ENCODE measurements around the gene PTRHD1. TPM values are rescaled to one million over a fixed set of nuclear protein-coding genes. Genes with fewer than 3 reads are reported as not detected.

The PTRHD1 gene
- total and polyA plus RNA-seq, 10 of the 15 experiments (the other 5 are each of a cell fraction or from before 2014, with no cell fraction given) = 15.9 to 64.2 (median 45.0) TPM

GRCh38 chr2:24791452-24791851 lies 1.7 kb downstream of the PTRHD1 start:
- ChIA-PET RAD21 (ENCODE audit: unreplicated experiment) (interaction anchor here (0.9 to 3.4 kb wide), 5 partner anchors 36 to 369 kb away, joined by 3 to 24 read pairs (median 9); no protein-coding TSS in a partner anchor), SMC1A (ENCODE audit: uncharacterized antibody, unreplicated experiment) (interaction anchor here (1.0 to 2.3 kb wide), 4 partner anchors 12 to 383 kb away, joined by 3 to 6 read pairs (median 5); no protein-coding TSS in a partner anchor), CTCF (interaction anchor here (0.6 to 3.1 kb wide), 13 partner anchors 8 to 850 kb away, joined by 3 to 18 read pairs (median 3); no protein-coding TSS in a partner anchor), POLR2A (interaction anchor here (1.1 kb wide), 1 partner anchor 63 kb away, joined by 7 read pairs; no protein-coding TSS in a partner anchor)
- no peaks in the 10 kb centered on the region for H3K9me3 ChIP-seq (replicated peaks; ENCODE audit: control insufficient read depth, insufficient read depth, low read length)
- H2AFZ ChIP-seq (ENCODE audit: control insufficient read depth, low read depth, low read length) = no peak overlapping the region
- no peak for FAIRE-seq
- no TSS peak for BruUV-seq (replicated peaks)
- WGBS (ENCODE audit: insufficient coverage, insufficient replicate concordance, low lambda C conversion rate, missing lambda C conversion rate) = 94% methylated on average over 5 of the region's 5 CpGs
- H4K20me1 ChIP-seq (ENCODE audit: control insufficient read depth, insufficient read depth) = no peaks in the 10 kb centered on the region
- no peak overlapping the region for H3K4me3 ChIP-seq
- H3K79me2 ChIP-seq (ENCODE audit: control insufficient read depth, insufficient read depth, low read length) = peaks cover 35% of the 10 kb centered on the region
- intact Hi-C loops (cut with micrococcal nuclease; ENCODE audit: unreplicated experiment) (loop anchor here (10.0 kb wide), 1 partner anchor 297 kb away; the partner anchor contains the start of gene NCOA1), in situ Hi-C loops (cut with MboI) (no loop called here)
- H3K9ac ChIP-seq (ENCODE audit: control insufficient read depth, insufficient read depth, low read length) = no peak overlapping the region; the same call in 1 of the 2 replicates
- ATAC-seq = no peak
- H3K4me1 ChIP-seq (ENCODE audit: control insufficient read depth, insufficient read depth, low read length) = peaks cover 6% of the 10 kb centered on the region
- H3K27me3 ChIP-seq (replicated peaks in 1 of 2; ENCODE audit: control insufficient read depth in 2 of 2, insufficient read depth in 2 of 2, low read length in 1 of 2) = no peaks in the 10 kb centered on the region
- H3K27ac ChIP-seq (ENCODE audit: control insufficient read depth, insufficient read depth) = peak overlapping the region; percentile 33
- DNase-seq (ENCODE audit: low read depth, low spot score) = no peak
- no peaks in the 10 kb centered on the region for H3K36me3 ChIP-seq (ENCODE audit: control insufficient read depth in 2 of 2, insufficient read depth in 2 of 2, low read length in 1 of 2)
- TF ChIP-seq PRDM15 (CRISPR knock-in tag; IDR thresholded peaks at IDR 0.05) (no peak), ESRRA (IDR thresholded peaks at IDR 0.05; ENCODE audit: low read length) (no peak), PAX8 (IDR thresholded peaks at IDR 0.05) (no peak), HDGF (IDR thresholded peaks at IDR 0.05) (no peak), NR2C1 (IDR thresholded peaks at IDR 0.05) (no peak), EGR1 (IDR thresholded peaks at IDR 0.05; ENCODE audit: borderline replicate concordance in 1 of 2, low read depth in 2 of 2, low read length in 2 of 2) (no peak), MEF2B (IDR thresholded peaks at IDR 0.05; ENCODE audit: partially characterized antibody, poor library complexity, severe bottlenecking) (no peak), TBL1XR1 (IDR thresholded peaks at IDR 0.05; ENCODE audit: low read depth, low read length) (no peak), BMI1 (IDR thresholded peaks at IDR 0.05; ENCODE audit: borderline replicate concordance) (no peak)
- peak overlapping the region; percentile 81 for H3K4me2 ChIP-seq (ENCODE audit: control insufficient read depth, insufficient read depth)
